CD4-positive, alpha-beta T cell treated with Interleukin-4 for 1 hour (primary cell): Measurements from ENCODE around the gene AK4.
"Not testable (repeated sequence)": the region's sequence is repeated elsewhere in the genome, so short reads cannot be mapped to it uniquely, and the experiment has no call there.

Source experiments
- DNase-seq, 2 donors: peaks; one replicate each; pipeline ENCODE4 v3.0.0-alpha.2; 2020 to 2022

Gene AK4

GRCh38 chr1:65150583-65151263 lies 2.7 kb downstream of the AK4 start:
- no peak for DNase-seq

- no peak for DNase-seq
These were observed 3.6 kb downstream of the AK4 start for GRCh38 chr1:65151641-65152040.

GRCh38 chr1:65153635-65154034 lies 5.6 kb downstream of the AK4 start:
- DNase-seq = no peak

GRCh38 chr1:65156910-65157545 lies 9.0 kb downstream of the AK4 start:
- no peak for DNase-seq

- DNase-seq = no peak
These were observed 9.5 kb downstream of the AK4 start for GRCh38 chr1:65157546-65157941.

GRCh38 chr1:65159291-65159688 lies 11.3 kb downstream of the AK4 start:
- DNase-seq = not testable (repeated sequence)

- no peak for DNase-seq
These were observed 12.0 kb downstream of the AK4 start for GRCh38 chr1:65159801-65160523.

- DNase-seq = no peak
These were observed 15.3 kb downstream of the AK4 start for GRCh38 chr1:65163201-65163805.

- not testable (repeated sequence) for DNase-seq
These were observed 16.1 kb downstream of the AK4 start for GRCh38 chr1:65164101-65164500.

GRCh38 chr1:65164633-65165032 lies 16.6 kb downstream of the AK4 start:
- DNase-seq = no peak

GRCh38 chr1:65165269-65165993 lies 17.4 kb downstream of the AK4 start:
- DNase-seq = no peak

GRCh38 chr1:65166572-65167305 lies 18.7 kb downstream of the AK4 start:
- DNase-seq = no peak

GRCh38 chr1:65167586-65168242 lies 19.7 kb downstream of the AK4 start:
- DNase-seq = no peak

GRCh38 chr1:65168867-65169266 lies 20.9 kb downstream of the AK4 start:
- DNase-seq = no peak

GRCh38 chr1:65170511-65171142 lies 22.6 kb downstream of the AK4 start:
- DNase-seq = no peak

GRCh38 chr1:65172936-65173690 lies 25.1 kb downstream of the AK4 start:
- DNase-seq = no peak

GRCh38 chr1:65174585-65174984 lies 26.6 kb downstream of the AK4 start:
- no peak for DNase-seq

- DNase-seq = no peak
These were observed 27.4 kb downstream of the AK4 start for GRCh38 chr1:65175171-65176055.

GRCh38 chr1:65176056-65176450 lies 28.1 kb downstream of the AK4 start:
- no peak for DNase-seq
